Measurements from ENCODE around the gene SPNS3. TPM values are rescaled to one million over a fixed set of nuclear protein-coding genes. Genes with fewer than 3 reads are reported as not detected.
A peak's percentile ranks its signal among the peaks of the same experiment; 100 is the strongest.

The SPNS3 gene
- total and polyA plus RNA-seq, 9 of the 15 experiments (the other 6 are each of a cell fraction or from before 2014, with no cell fraction given), result not detected

- Histone ChIP-seq H3K27ac (ENCODE audit: extremely low read depth, low read depth, low read length) (no peak overlapping the region), H4K20me1 (replicated peaks; ENCODE audit: control insufficient read depth, insufficient read depth, low read length) (no peaks in the 10 kb centered on the region), H3K36me3 (ENCODE audit: control insufficient read depth, insufficient read depth, low read length) (no peaks in the 10 kb centered on the region), H3K4me1 (replicated peaks in 1 of 2; ENCODE audit: control insufficient read depth in 2 of 2, insufficient read depth in 2 of 2, low read length in 2 of 2) (peaks cover 0 to 3% of the 10 kb centered on the region in 2 experiments; a peak in 2 of 5 replicates), H3K27me3 (ENCODE audit: control insufficient read depth in 2 of 2, insufficient read depth in 2 of 2, low read length in 2 of 2) (no peaks in the 10 kb centered on the region), H3K9ac (ENCODE audit: insufficient read depth in 1 of 2, low read depth in 2 of 2, low read length in 2 of 2) (no peak overlapping the region), H3K9me1 (ENCODE audit: control insufficient read depth, insufficient read depth, low read length) (no peaks in the 10 kb centered on the region), H3K4me3 (no peak overlapping the region), H2AFZ (ENCODE audit: low read depth, low read length) (no peak overlapping the region), H3K9me3 (replicated peaks; ENCODE audit: control insufficient read depth, insufficient read depth, low read depth, low read length) (no peaks in the 10 kb centered on the region), H3K4me2 (ENCODE audit: insufficient read depth, low read length) (no peak overlapping the region), H3K79me2 (ENCODE audit: control insufficient read depth, insufficient read depth, low read length) (no peaks in the 10 kb centered on the region)
- in situ Hi-C loops (cut with MboI), result loop anchor here (10.0 kb wide), 1 partner anchor 206 kb away; no protein-coding TSS in a partner anchor
- intact Hi-C loops (cut with micrococcal nuclease), result loop anchor here (5.0 kb wide), 1 partner anchor 209 kb away; no protein-coding TSS in a partner anchor
- ATAC-seq, result peak; percentile 78
- 0% methylated on average over 2 of the region's 3 CpGs for WGBS (ENCODE audit: insufficient coverage, low coverage, missing lambda C conversion rate)
- BruUV-seq (replicated peaks), result no TSS peak
- CTCF ChIA-PET (ENCODE audit: low intra/inter-chr PET ratio), result interaction anchor here (0.6 to 3.6 kb wide), 3 partner anchors 192 to 378 kb away, joined by 3 to 60 read pairs (median 6); partner anchors contain the start of gene GLTPD2
- DNase-seq (ENCODE audit: extremely low read depth in 1 of 4, low spot score in 3 of 4), result peak in 2 of 4 experiments; percentile 21 to 60
- POLR2A ChIA-PET, result interaction anchor here (0.6 to 1.1 kb wide), 3 partner anchors 14 to 1975 kb away, joined by 3 to 6 read pairs (median 3); no protein-coding TSS in a partner anchor
- FAIRE-seq, result peak; percentile 77
- TF ChIP-seq MAFF (IDR thresholded peaks at IDR 0.05; ENCODE audit: low read length), result peak; percentile 67
- peak; percentile 88 for TF ChIP-seq ZEB2 (IDR thresholded peaks at IDR 0.05)
- peak in 1 of 2 experiments; percentile 36; a peak in 1 of 4 replicates for TF ChIP-seq TRIM24 (IDR thresholded peaks at IDR 0.05)
- peak; percentile 34; the same call in 1 of the 2 replicates for TF ChIP-seq CREM (IDR thresholded peaks at IDR 0.05; ENCODE audit: low read depth)
- TF ChIP-seq ZNF384 (IDR thresholded peaks at IDR 0.05; ENCODE audit: low read depth, low read length), result peak; percentile 99
- TF ChIP-seq ARID3A (IDR thresholded peaks at IDR 0.05; ENCODE audit: borderline replicate concordance, low read depth, low read length), result 0 out of 2 replicates have a peak, but pooled peaks have one; percentile 28
- 0 out of 2 replicates have a peak, but pooled peaks have one; percentile 7 for TF ChIP-seq CBFA2T2 (conservative IDR thresholded peaks at IDR 0.05)
- TF ChIP-seq JUND (IDR thresholded peaks at IDR 0.05; ENCODE audit: borderline replicate concordance, low read depth, low read length), result peak; percentile 61
- peak; percentile 26; the same call in 1 of the 3 replicates for TF ChIP-seq JUND (tag; IDR thresholded peaks at IDR 0.05; ENCODE audit: borderline replicate concordance, low read depth, low read length)
- peak; percentile 83 for TF ChIP-seq SMARCE1 (IDR thresholded peaks at IDR 0.05)
- TF ChIP-seq TAF1 (IDR thresholded peaks at IDR 0.05; ENCODE audit: control insufficient read depth, extremely low read depth, insufficient read depth, low read length, severe bottlenecking), result no peak
- peak; percentile 68 for TF ChIP-seq EP300 (IDR thresholded peaks at IDR 0.05; ENCODE audit: low read length)
- no peak for TF ChIP-seq SMARCC2 (IDR thresholded peaks at IDR 0.05; ENCODE audit: low read depth)
- TF ChIP-seq PBX2 (CRISPR knock-in tag; IDR thresholded peaks at IDR 0.05; ENCODE audit: low read depth), result no peak
- TF ChIP-seq PBX2 (tag; conservative IDR thresholded peaks at IDR 0.05; ENCODE audit: low read depth), result peak; percentile 43; the same call in 1 of the 2 replicates
- peak; percentile 39; the same call in 1 of the 2 replicates for TF ChIP-seq CBFA2T3 (IDR thresholded peaks at IDR 0.05)
- peak in 1 of 2 experiments; percentile 66; a peak in 1 of 4 replicates for TF ChIP-seq RCOR1 (IDR thresholded peaks at IDR 0.05; ENCODE audit: borderline replicate concordance in 1 of 2, low read depth in 2 of 2, low read length in 2 of 2)
- no peak for TF ChIP-seq MED1 (CRISPR knock-in tag; IDR thresholded peaks at IDR 0.05; ENCODE audit: borderline replicate concordance)
- TF ChIP-seq ARID1B (IDR thresholded peaks at IDR 0.05), result peak; percentile 77
- TF ChIP-seq TAF7 (tag; IDR thresholded peaks at IDR 0.05), result no peak
- no peak for TF ChIP-seq ZNF436 (CRISPR knock-in tag; IDR thresholded peaks at IDR 0.05)
Observed at GRCh38 chr17:4411201-4411600, 22.5 kb upstream of the SPNS3 start.

All from K562 (cell line).